PFSK-1 (cell line): ENCODE measurements around the gene EMILIN2.

ENCODE experiments used
- POLR2AphosphoS5 ChIP-seq: IDR thresholded peaks from 2 replicates; pipeline ENCODE4 v1.6.1; 2012; ENCODE audit warnings: low read depth, mild to moderate bottlenecking, control low read depth, low read length, moderate library complexity
- TAF1 ChIP-seq: IDR thresholded peaks from 2 replicates; pipeline ENCODE4 v1.6.1; 2012; ENCODE audit warnings: low read length, control low read depth, borderline replicate concordance; ENCODE audit not compliant: insufficient read depth

DNA sequence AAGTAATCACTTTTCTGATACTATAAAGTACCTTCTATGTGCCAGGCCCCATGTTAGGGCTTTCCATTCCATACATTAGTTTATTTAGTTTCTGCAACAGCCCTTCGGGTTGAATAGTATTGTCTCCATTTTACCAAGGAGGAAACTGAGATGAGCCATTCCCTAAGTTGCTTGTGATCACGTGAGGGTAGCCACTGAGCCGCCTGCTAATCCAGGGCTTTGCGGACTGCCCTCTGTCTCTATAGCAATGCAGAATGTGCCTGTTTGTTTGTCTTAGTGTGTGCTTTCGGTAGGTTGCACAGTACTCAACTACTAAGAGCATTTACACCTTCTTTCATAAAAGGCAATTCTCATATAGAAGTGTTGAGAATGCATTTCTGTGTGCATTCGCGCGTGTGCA is 5.0 kb downstream of the EMILIN2 start:
- TF ChIP-seq TAF1 (no peak), POLR2AphosphoS5 (no peak)
